Adrenal gland (tissue), 12 donors: Measurements from ENCODE around the gene LRP2BP. TPM values are rescaled to one million over a fixed set of nuclear protein-coding genes. Genes with fewer than 3 reads are reported as not detected.
"Not testable (repeated sequence)": the region's sequence is repeated elsewhere in the genome, so short reads cannot be mapped to it uniquely, and the experiment has no call there.

ENCODE experiments used
- DNase-seq, 7 donors: peaks; one replicate each; pipeline ENCODE4 v3.0.0-alpha.2; 2019 to 2020
- H3K27ac ChIP-seq, 5 donors: fragments of 200-600 bp; sonication (generic) in 4 of 5; 1 replicate in 3 of 5; 2 replicates in 2 of 5; pipeline versions ENCODE4 v1.5.1 to v1.8.0; 2016 to 2020; ENCODE audit warnings: mild to moderate bottlenecking in 1 of 5
- H3K27me3 ChIP-seq: fragments of 200-600 bp; 2 replicates; pipeline ENCODE4 v1.8.0; 2021
- H3K36me3 ChIP-seq, 2 donors: fragments of 200-600 bp; replicated peaks in 1 of 2; 1 replicate in 1 of 2; 2 replicates in 1 of 2; pipeline versions ENCODE4 v1.5.1 to v1.8.0; 2018 to 2022
- H3K4me1 ChIP-seq, 2 donors: fragments of 200-600 bp; replicated peaks in 1 of 2; 1 replicate in 1 of 2; 2 replicates in 1 of 2; pipeline versions ENCODE4 v1.5.1 to v1.8.0; 2018 to 2021
- H3K4me3 ChIP-seq, 4 donors: fragments of 200-600 bp; sonication (generic) in 3 of 4; one replicate each; pipeline ENCODE4 v1.5.1; 2016 to 2018
- H3K9me3 ChIP-seq, 3 donors: fragments of 200-600 bp; sonication (generic) in 1 of 3; replicated peaks in 1 of 3; 1 replicate in 2 of 3; 2 replicates in 1 of 3; pipeline versions ENCODE4 v1.5.1 to v1.8.0; 2016 to 2021
- POLR2A ChIP-seq, 2 donors: fragments of 450-650 bp; IDR thresholded peaks; one replicate each; pipeline ENCODE4 v1.6.1; 2017; ENCODE audit warnings: antibody characterized with exemption in 2 of 2, mild to moderate bottlenecking in 2 of 2, moderate library complexity in 1 of 2
- WGBS, 4 donors: extraction: QIAGEN DNeasy Blood & Tissue Kit in 2 of 4; methylation state at CpG; one replicate each; pipeline versions ENCODE4 v1.1.5 to v1.1.7; 2013 to 2017; 5-methylcytosine and 5-hydroxymethylcytosine counted together
- intact Hi-C, 2 donors: fragments of 100-400 bp; cut with DNase I; formaldehyde crosslinking; loops; one replicate each; pipeline versions ENCODE4 v1.14.1 to v1.15.0; 2022 to 2023
- polyA plus RNA-seq, 3 donors: library from polyadenylated mRNA; stranded (reverse); fragments of 200-250 nt in 2 of 3; fragments of 350-450 nt in 1 of 3; fragmentation: Illumina TruSeq in 1 of 3; extraction: RNeasy Lipid Tissue Mini Kit (QIAGEN cat#74804) in 1 of 3; gene quantifications; one replicate each; pipeline ENCODE4 v1.2.3, GENCODE V29; 2013 to 2014
- total RNA-seq, 9 donors: library from RNA; depleted of rRNA in 4 of 9; stranded (reverse); fragments of >200 nt in 4 of 9; fragments of 120-200 nt in 1 of 9; fragmentation: NEBNext Ultra II Directional in 1 of 9; extraction: Animal tissue kit (Norgen Biotek cat#: 25700) in 1 of 9; gene quantifications; one replicate each; pipeline versions ENCODE4 v1.1.0 to v1.2.4, GENCODE V29; 2013 to 2023
- TF ChIP-seq, protein P1 (sequence below), 6 experiments: fragments of 450-650 bp in 4 of 6; fragments of 200-600 bp in 2 of 6; sonication (generic) in 1 of 6; IDR thresholded peaks; 1 replicate in 5 of 6; 2 replicates in 1 of 6; pipeline versions ENCODE4 v1.5.1 to v1.8.0; 2016 to 2021; ENCODE audit warnings: antibody characterized with exemption in 6 of 6, mild to moderate bottlenecking in 2 of 6, moderate library complexity in 1 of 6
- donor health status: healthy with polysubstance abuse.
- donor health status: Bipolar disorder and iron deficiency.
- donor health status: DM: yes; HTN: yes; CAD: no.
- donor health status: DM: no; HTN: no; CAD: no.
- donor health status: DM: no; HTN: no; CAD: no.
- donor health status: DM: yes; HTN: yes; CAD: no.

LRP2BP gene
- total and polyA plus RNA-seq, 12 donors, result 0.14 to 1.8 (median 0.89) TPM; not detected in 1

DNA sequence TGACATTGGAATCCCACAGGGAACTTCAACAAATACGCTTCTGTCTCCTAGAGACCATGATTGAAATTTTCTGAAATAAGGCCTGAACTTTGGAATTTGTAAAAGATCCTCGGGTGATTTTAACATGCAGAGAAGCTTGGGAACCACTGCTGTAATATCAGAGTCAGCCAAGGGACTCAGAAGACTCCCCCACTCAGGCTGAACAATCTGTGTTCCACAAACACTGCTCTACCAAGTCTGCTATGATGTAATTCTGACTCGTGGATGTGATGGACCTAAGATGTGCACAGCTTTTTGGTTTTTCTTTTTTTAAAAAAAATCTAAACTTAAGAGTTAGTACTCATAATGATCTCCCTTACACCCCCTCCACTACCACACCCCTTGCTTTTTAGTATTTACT, 26.0 kb downstream of the LRP2BP start:
- TF ChIP-seq, protein P1, sequence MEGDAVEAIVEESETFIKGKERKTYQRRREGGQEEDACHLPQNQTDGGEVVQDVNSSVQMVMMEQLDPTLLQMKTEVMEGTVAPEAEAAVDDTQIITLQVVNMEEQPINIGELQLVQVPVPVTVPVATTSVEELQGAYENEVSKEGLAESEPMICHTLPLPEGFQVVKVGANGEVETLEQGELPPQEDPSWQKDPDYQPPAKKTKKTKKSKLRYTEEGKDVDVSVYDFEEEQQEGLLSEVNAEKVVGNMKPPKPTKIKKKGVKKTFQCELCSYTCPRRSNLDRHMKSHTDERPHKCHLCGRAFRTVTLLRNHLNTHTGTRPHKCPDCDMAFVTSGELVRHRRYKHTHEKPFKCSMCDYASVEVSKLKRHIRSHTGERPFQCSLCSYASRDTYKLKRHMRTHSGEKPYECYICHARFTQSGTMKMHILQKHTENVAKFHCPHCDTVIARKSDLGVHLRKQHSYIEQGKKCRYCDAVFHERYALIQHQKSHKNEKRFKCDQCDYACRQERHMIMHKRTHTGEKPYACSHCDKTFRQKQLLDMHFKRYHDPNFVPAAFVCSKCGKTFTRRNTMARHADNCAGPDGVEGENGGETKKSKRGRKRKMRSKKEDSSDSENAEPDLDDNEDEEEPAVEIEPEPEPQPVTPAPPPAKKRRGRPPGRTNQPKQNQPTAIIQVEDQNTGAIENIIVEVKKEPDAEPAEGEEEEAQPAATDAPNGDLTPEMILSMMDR (IDR thresholded peaks at IDR 0.05), result no peak
- no peak for TF ChIP-seq POLR2A (IDR thresholded peaks at IDR 0.05)

DNA sequence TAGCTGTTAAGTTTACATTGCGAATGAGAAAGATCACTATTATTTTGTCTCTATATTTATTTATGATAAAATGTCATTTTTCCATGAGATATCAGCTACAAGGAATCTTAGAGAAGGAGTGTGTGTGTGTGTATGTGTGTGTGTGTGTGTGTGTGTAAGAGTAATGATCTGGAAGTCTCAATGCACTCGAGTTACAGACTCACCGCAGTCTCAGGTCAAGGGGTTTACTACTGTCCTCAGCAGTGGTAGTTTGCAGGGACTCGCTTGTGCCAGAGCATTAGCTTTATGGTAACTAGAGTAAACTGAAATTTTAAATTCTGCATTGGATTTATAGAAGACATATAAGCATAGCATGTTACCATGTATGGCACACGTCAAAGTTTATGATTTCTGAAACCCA, 30.8 kb downstream of the LRP2BP start:
- intact Hi-C loops, result no loop called here
- H3K4me1 ChIP-seq, result no peaks in the 10 kb centered on the region

More for the DNA sequence above, 26.0 kb downstream of the LRP2BP start:
- 83 to 89% (median 86%) methylated on average over 3 of the region's 3 CpGs for WGBS, 4 donors
- no peak for DNase-seq
- no peaks in the 10 kb centered on the region for H3K36me3 ChIP-seq
- no peak overlapping the region for H3K27ac ChIP-seq
- no peak overlapping the region for H3K4me3 ChIP-seq
- H3K27me3 ChIP-seq, result no peaks in the 10 kb centered on the region
- intact Hi-C loops, result loop anchor here in 1 of 2 donors (5.0 kb wide), 1 partner anchor 93 kb away; no protein-coding TSS in a partner anchor
- no peaks in the 10 kb centered on the region for H3K9me3 ChIP-seq
- H3K4me1 ChIP-seq, result no peaks in the 10 kb centered on the region

DNA sequence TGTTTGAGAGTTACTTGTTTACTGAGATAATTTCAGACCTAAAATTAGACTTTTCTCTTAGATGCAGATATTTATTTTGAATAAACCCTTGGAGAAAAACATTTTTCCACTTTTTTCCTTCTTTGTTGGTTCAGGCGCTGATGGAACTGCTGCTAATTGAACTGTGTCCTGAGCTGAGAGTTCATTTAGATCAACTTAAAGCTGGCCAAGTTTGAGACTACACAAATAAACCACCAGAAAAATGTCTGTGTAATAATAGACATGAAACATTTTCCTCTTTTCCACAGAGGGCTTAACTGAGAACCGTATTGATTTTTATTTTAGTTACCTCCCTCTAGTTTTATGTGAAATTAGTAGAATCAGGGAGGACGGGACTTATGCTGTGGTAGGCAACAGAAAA, 32.5 kb downstream of the LRP2BP start:
- DNase-seq, result no peak
- 84 to 87% (median 85%) methylated on average over 3 of the region's 3 CpGs for WGBS, 4 donors
- no peak for TF ChIP-seq POLR2A (IDR thresholded peaks at IDR 0.05)
- TF ChIP-seq, protein P1 (IDR thresholded peaks at IDR 0.05), result no peak
- Histone ChIP-seq H3K4me3 (no peak overlapping the region), H3K9me3 (no peaks in the 10 kb centered on the region), H3K4me1 (no peaks in the 10 kb centered on the region), H3K27ac (no peak overlapping the region), H3K27me3 (no peaks in the 10 kb centered on the region), H3K36me3 (no peaks in the 10 kb centered on the region)
- intact Hi-C loops, result no loop called here

More for the DNA sequence above, 30.8 kb downstream of the LRP2BP start:
- no peak for TF ChIP-seq POLR2A (IDR thresholded peaks at IDR 0.05)
- TF ChIP-seq, protein P1 (IDR thresholded peaks at IDR 0.05), result no peak
- H3K36me3 ChIP-seq, result no peaks in the 10 kb centered on the region
- no peak overlapping the region for H3K27ac ChIP-seq
- H3K9me3 ChIP-seq, result no peaks in the 10 kb centered on the region
- no peak overlapping the region for H3K4me3 ChIP-seq
- no peak for DNase-seq
- H3K27me3 ChIP-seq, result no peaks in the 10 kb centered on the region
- 96 to 98% (median 97%) methylated on average over 5 of the region's 5 CpGs for WGBS, 4 donors

DNA sequence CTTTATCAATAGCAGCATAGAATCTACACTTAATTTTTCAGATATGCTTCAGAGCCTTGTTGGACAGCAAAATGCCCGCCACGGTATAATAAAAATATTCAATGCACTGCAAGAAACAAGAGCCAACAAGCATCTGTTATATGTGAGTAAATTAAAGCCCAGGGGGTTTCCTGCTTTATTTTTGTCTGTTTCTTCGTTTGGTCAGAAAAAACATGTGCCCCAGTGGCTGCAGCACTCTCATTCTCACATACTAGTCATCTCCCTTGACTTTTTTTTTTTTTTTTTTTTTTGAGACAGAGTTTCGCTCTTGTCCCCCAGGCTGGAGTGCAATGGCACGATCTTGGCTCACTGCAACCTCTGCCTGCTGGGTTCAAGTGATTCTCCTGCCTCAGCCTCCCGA, 33.2 kb downstream of the LRP2BP start:
- H3K27ac ChIP-seq, H3K4me3 ChIP-seq, H3K36me3 ChIP-seq, H3K4me1 ChIP-seq, H3K27me3 ChIP-seq, H3K9me3 ChIP-seq, DNase-seq, intact Hi-C loops: not testable (repeated sequence)
- 88 to 93% (median 92%) methylated on average over 6 of the region's 6 CpGs for WGBS, 4 donors

DNA sequence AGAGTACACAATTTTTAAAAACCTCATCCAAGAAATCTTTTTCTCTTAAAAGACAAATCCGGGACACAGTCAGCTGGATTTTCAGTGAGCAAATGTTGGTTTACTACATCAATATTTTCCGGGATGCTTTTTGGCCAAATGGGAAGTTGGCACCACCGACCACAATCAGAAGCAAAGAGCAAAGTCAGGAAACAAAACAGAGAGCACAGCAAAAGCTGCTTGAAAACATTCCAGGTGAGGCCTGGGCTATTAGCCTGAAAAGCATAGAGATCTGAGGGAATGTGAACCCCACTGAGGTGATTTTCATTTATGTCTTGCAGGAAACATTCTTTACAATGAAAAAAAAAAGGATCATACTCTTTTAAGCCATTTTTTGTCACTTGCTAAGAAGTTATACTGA, 33.9 kb downstream of the LRP2BP start:
- TF ChIP-seq POLR2A (IDR thresholded peaks at IDR 0.05), result no peak
- TF ChIP-seq, protein P1 (IDR thresholded peaks at IDR 0.05), result no peak
- Histone ChIP-seq H3K9me3 (no peaks in the 10 kb centered on the region), H3K4me1 (no peaks in the 10 kb centered on the region), H3K27me3 (no peaks in the 10 kb centered on the region), H3K36me3 (no peaks in the 10 kb centered on the region), H3K4me3 (no peak overlapping the region), H3K27ac (no peak overlapping the region)
- WGBS, 4 donors, result 86 to 92% (median 90%) methylated on average over 3 of the region's 3 CpGs
- intact Hi-C loops, result no loop called here
- no peak for DNase-seq
